Bronchial epithelial cell (primary cell): Measurements from ENCODE around the gene PARP2. TPM values are rescaled to one million over a fixed set of nuclear protein-coding genes. Genes with fewer than 3 reads are reported as not detected.
"Not testable (repeated sequence)": the region's sequence is repeated elsewhere in the genome, so short reads cannot be mapped to it uniquely, and the experiment has no call there.

Source experiments
- DNase-seq: peaks from one replicate; pipeline ENCODE4 v3.0.0-alpha.2; 2010; ENCODE audit warnings: low read depth
- FAIRE-seq: peaks from 2 replicates; lab custom pipeline; 2011; peaks lifted over from hg19 to GRCh38; lab: Jason Lieb, UNC
- H3K27me3 ChIP-seq: 2 replicates; pipeline ENCODE4 v1.5.1; 2011; ENCODE audit warnings: low read length; ENCODE audit not compliant: control insufficient read depth, insufficient read depth
- H3K36me3 ChIP-seq: 2 replicates; pipeline ENCODE4 v1.5.1; 2011; ENCODE audit warnings: low read length; ENCODE audit not compliant: control insufficient read depth, insufficient read depth
- H3K4me3 ChIP-seq: 2 replicates; pipeline ENCODE4 v1.5.1; 2011; ENCODE audit warnings: mild to moderate bottlenecking, low read depth, low read length, control low read depth
- CTCF ChIP-seq: IDR thresholded peaks from 2 replicates; pipeline ENCODE4 v1.5.1; 2011; ENCODE audit warnings: mild to moderate bottlenecking, moderate library complexity, low read length, control low read depth, inconsistent platforms; ENCODE audit not compliant: insufficient read depth, severe bottlenecking
- total RNA-seq: library from RNA; depleted of rRNA; stranded (reverse); fragments of >200 nt; gene quantifications from 2 replicates; pipeline ENCODE4 v1.2.1, GENCODE V29; 2014

Gene PARP2
- total RNA-seq, 1 donor from 2014 or later: 7.9 TPM

GRCh38 chr14:20347747-20348146 lies 4.3 kb downstream of the PARP2 start:
- FAIRE-seq: no peak
- Histone ChIP-seq H3K36me3 (peaks cover 16% of the 10 kb centered on the region), H3K4me3 (no peak overlapping the region), H3K27me3 (no peaks in the 10 kb centered on the region)
- no peak for DNase-seq
- TF ChIP-seq CTCF: no peak

GRCh38 chr14:20350282-20350681 lies 6.8 kb downstream of the PARP2 start:
- peaks cover 22% of the 10 kb centered on the region for H3K36me3 ChIP-seq
- no peaks in the 10 kb centered on the region for H3K27me3 ChIP-seq
- no peak for DNase-seq
- no peak for FAIRE-seq
- no peak overlapping the region for H3K4me3 ChIP-seq
- no peak for TF ChIP-seq CTCF

- Histone ChIP-seq H3K4me3 (no peak overlapping the region), H3K27me3 (no peaks in the 10 kb centered on the region), H3K36me3 (peaks cover 23% of the 10 kb centered on the region)
- FAIRE-seq: no peak
- TF ChIP-seq CTCF: no peak
- DNase-seq: no peak
Observed at GRCh38 chr14:20350860-20351259, 7.4 kb downstream of the PARP2 start.

- Histone ChIP-seq H3K27me3 (no peaks in the 10 kb centered on the region), H3K4me3 (no peak overlapping the region), H3K36me3 (peaks cover 20% of the 10 kb centered on the region)
- peak; percentile 73 for FAIRE-seq
- peak; percentile 40 for DNase-seq
- TF ChIP-seq CTCF: no peak
Observed at GRCh38 chr14:20356422-20356821, 13.0 kb downstream of the PARP2 start.

- FAIRE-seq, H3K27me3 ChIP-seq, H3K4me3 ChIP-seq, DNase-seq: not testable (repeated sequence)
- H3K36me3 ChIP-seq: peaks cover 17% of the 10 kb centered on the region
Observed at GRCh38 chr14:20358474-20358873, 15.0 kb downstream of the PARP2 start.

- DNase-seq: no peak
- Histone ChIP-seq H3K4me3 (no peak overlapping the region), H3K36me3 (peaks cover 20% of the 10 kb centered on the region), H3K27me3 (no peaks in the 10 kb centered on the region)
- no peak for TF ChIP-seq CTCF
- no peak for FAIRE-seq
Observed at GRCh38 chr14:20365928-20366327, 22.5 kb downstream of the PARP2 start.
